Activated gamma-delta T cell treated with Interleukin-2 at 50 U/mL for 16 hours (primary cell): ENCODE measurements around the gene PITPNC1.
A peak's percentile ranks its signal among the peaks of the same experiment; 100 is the strongest.
"Not testable (repeated sequence)": the region's sequence is repeated elsewhere in the genome, so short reads cannot be mapped to it uniquely, and the experiment has no call there.

Experiments
- DNase-seq: peaks from one replicate; pipeline ENCODE4 v3.0.0-alpha.2; 2020

Gene PITPNC1

DNA sequence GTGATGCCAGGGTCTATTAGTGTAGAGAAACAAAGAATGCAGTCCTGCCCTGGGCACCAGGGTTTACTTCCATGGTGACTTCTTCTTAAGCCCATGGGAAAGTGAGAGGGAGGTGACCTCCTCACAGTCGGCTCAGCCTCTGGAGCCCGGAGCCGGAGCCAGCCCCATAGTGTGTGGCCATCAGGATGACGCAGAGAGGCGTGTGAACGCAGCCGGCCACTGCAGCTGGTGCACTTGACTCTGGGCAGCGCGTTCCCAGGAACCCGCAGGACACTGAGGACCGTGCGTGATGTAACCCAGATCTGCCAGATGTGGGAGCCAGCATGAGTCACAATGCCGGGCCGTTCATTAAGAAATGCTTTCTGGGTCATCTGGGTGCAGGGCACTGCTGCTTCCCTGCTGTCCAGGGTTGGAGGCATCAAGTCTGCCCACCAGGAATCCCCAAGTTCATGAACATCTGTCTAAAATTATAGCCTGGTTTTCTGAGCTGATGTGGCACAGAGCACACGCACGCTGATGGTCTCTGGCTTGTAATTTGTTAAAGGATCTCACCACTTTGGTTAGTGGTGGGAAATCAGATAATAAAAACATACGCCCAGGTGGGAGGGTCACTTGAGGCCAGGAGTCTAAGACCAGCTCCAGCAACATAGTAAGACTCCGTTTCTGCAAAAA, 114.1 kb downstream of the PITPNC1 start:
- no peak for DNase-seq

DNA sequence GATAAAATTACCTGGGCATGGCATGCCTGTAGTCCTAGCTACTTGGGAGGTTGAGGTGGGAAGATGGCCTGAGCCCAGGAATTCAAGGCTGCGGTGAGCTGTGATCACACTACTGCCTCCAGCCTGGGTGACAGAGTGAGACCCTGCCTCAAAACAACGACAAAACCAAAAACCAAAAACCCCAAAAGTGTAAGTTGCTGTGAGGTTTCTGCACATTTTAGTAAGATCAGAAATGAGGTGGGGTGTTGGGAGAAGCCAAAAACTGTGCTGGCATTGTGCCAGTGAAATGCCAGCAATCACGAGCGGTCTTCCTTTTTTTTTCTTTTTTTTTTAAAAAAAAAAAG, 114.6 kb downstream of the PITPNC1 start:
- no peak for DNase-seq

DNA sequence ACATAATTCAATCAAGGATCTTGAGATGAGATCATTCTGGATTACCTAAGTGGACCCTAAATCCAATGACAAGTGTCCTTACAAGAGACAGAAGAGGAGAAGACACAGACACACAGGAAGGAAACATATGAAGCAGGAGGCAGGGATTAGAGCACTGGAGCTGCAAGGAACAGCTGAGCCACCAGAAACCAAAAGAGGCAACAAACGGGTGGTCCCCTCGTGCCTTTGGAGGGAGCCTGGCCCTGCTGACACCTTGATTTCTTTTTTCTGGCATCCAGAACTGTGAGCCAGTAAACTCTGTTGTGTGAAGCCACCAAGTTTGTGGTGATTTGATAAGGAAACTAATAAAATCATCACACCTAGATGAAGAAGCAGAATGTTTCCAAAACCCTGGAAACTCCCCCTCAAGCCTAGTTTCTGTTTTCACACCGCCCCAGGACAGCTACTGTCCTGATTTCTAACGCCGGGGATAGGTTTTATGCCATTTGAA, 115.2 kb downstream of the PITPNC1 start:
- DNase-seq, result no peak

DNA sequence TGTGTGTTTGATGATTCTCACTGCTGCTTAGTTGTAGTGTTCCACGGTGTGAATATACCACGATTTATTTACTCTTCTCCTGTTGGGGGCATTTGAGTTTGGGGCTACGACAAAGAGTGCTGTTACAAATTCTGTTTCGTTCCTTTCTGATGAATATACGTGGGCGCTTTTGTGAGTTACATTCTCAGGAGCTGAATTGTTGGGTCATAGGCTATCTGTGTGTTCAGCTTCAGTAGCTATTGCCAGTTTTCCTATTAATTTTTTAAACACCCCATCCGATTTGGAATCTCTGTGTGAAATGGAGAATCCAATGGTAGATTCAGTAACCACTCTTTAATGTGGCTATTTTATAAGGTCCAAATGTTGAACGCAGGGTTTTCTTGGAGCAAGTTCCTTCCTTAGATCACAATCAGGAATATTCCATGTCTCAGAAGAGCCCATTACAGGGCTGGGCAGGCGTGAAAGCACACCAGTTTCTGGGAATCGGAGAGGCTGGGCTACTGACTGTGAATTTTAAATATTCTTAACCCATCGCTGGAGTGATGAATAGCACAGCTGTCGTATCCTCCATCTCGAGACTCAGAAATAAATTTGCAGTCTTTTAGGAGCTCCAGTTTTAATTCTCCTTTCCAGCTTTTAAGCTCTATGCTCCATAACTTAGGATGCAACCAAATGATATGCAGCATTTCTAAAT, 115.9 kb downstream of the PITPNC1 start:
- no peak for DNase-seq

DNA sequence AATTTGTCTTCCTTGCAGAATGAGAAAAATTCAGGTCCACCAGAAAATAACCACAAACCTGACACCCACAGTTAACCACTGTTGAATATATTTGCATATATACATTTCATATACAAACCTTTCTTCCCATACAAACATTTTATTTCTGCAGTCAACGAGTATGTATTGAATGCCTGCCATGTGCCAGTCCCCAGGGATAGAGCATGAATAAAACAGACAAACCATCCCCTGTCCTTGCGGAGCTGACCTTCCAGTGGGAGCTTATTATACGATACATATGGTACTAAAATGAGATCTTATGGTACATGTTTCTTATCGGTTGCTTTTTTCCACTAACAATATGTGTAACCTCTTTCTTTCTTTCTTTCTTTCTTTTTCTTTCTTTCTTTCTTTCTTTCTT, 116.7 kb downstream of the PITPNC1 start:
- DNase-seq, result no peak

DNA sequence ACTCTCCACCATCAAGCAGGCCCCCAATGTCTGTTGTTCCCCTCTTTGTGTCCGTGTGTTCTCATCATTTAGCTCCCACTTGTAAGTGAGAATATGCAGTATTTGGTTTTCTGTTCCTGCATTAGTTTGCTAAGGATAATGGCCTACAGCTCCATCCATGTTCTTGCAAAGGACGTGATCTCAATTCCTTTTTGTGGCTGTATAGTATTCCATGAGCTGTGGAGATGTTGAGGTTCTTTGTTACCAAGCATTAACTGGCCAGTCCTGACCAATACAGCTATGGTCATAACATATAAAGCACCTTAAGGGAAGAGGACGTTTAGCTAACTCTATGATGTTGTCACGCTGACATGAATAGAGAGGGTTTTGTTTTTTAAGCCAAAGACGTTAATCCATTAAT, 118.5 kb downstream of the PITPNC1 start:
- not testable (repeated sequence) for DNase-seq

DNA sequence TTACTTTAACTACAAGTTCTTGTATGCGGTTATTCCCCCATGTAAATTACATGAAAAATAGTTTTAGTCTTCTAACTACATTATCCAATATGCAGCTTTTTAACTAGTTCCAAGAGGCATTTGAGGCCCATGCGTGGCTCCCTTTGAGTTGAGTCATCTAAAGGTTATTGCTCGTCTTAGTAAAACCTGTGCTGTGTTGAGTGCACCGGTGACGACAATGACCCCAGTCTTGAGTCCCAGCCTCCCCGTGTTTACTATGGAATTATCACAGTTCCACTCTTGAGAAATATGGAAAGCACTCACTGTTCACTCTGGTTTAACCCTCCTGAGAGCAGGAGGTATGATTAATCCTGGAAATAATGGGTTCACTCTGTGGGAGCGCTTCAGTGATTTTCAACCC, 119.2 kb downstream of the PITPNC1 start:
- DNase-seq, result no peak

DNA sequence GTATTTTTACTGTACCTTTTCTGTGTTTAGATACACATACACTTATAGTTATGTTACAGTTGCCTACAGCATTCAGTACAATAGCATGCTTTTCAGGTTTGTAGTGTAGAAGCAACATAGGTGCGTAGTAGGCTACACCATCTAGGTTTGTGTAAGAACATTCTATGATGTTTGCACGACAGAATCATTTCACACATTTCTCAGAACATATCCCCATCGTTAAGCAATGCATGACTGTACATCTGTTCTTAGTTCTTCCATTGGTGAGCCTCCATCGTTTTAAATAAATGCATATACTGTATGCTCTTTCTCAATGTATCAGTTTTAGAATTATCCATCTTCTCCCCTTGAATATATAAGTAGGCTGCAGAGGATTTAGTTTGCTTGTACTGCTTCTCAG, 122.6 kb downstream of the PITPNC1 start:
- no peak for DNase-seq

DNA sequence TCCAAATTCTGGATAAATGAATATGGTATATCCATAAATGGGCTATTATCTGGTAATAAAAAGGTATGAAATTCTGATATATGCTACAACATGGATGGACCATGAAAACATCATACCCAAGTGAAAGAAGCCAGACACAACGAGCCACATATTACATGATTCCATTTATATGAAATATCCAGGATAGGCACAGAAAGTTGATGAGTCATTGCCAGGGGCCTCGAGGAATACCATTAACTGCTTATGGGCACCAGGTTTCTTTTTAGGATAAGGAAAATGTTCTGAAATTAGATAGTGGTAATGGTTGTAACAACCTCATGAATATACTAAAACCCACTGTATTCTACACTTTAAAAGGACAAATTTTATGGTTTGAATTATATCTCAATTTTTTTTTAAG, 123.2 kb downstream of the PITPNC1 start:
- no peak for DNase-seq

DNA sequence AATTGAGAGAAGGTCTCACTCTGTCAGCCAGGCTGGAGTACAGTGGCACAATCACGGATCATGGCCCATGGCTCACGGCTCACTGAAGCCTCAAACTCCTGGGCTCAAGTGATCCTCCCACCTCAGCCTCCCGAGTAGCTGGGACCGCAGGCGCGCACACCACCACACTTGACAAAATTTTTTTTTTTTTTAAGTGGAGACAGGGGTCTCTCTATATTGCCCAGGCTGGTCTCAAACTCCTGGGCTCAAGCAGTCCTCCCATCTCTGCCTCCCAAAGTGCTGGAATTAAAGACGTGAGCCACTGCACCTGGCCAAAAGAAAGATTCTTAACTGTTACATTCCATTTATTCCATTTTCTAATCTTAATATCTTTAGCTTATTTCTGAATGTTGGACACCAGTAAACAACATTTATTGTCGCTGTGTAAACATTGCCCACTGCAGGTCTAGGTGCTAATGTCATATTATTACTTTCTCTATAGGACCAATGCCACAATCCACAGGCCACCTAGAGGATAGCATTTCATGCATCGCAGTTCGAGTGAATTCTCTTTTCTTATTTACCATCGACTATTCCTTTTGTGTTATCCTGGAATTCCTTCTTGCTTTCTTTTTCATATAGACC, 123.7 kb downstream of the PITPNC1 start:
- no peak for DNase-seq

DNA sequence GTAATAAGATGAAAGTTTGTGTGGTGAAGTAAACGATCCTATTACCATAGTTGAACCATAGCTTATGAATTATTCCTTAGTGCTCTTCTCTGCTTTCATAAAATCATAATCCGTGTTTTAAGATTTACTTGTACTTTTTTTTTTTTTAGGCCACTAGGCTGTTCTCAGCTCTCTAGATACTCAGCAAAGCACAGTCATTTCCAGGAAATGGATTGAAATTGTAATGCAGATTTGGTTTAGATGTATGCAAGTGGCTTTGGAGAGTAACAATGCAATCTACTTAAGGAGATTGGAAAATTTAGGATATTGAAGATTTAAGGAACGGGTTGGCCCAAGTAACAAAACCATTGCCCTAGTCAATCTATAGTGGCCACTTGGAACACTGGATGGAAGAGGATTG, 125.1 kb downstream of the PITPNC1 start:
- no peak for DNase-seq

DNA sequence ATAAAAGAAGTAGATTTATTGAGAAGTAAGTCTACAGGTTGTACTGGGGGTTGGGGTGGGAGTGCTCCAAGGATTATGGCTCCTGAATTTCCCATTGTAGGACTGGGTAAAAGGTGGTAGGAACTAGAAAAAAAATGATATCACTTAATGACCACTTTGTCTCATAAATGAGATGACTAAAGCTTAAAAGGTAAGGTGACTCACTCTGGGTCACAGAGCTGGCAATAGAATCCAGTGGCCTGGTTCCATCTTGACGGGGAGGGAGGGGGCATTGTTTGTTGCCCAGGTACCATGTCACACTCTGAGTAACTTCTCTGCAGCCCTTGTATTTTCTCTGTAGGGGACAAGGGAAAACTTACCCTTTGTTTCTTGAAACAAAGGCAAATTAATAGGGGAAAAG, 126.1 kb downstream of the PITPNC1 start:
- DNase-seq, result peak; percentile 31

DNA sequence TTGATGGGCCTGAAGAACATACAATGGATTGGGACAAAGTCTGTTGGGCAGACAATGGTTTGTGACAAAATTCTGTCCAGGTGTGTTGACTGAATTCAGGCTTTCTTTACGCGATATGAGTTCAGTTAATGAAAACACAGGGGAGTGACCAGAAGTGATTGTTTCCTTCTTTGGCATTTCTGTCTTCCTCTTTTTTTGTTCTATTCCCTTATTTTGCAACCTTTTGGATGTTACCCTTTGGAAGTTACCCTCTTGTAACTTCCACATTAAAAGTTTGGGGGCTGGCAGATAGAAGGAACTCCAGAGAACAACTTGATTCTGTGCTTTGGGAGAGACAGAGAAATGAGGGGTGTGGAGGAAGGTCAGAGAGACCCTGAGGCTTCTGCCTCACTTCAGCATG, 126.7 kb downstream of the PITPNC1 start:
- DNase-seq, result no peak

DNA sequence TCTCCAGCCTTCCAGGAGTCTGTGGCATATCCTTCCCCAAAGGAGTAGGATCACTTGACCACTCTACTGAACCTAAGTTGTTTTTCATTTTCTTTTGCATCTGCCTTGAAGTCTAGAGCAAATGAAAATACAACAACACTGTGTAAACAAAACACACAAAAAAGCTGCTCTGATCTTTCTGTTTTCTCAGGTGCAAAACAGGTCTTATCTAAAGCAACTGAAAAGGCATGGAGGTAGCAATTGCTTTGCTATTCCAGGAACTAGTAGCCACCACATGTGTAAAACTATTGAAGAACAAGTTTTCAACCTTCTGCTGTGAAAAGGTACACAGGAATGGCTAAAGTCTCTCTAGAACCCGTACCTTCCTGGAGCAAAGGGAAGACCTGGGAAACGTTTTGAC, 127.1 kb downstream of the PITPNC1 start:
- DNase-seq, result no peak

DNA sequence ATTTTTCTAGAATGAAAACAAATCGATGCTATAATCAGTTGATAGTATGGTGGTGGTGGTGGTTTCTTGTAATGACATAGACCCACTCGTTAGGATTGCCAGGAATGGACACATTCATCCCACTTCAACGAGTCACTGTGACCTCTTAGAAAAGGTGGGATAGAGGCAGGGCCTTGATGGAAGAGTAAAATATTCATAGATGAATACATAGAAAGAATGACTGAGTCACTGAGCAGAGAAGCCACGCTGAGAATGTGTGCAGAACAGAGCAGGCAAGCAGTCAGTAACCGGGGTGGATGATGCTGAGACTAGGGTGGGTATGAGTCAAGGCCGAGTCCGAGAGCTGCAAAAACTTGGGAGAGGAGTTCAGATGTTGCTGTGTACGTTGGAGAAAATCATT, 129.9 kb downstream of the PITPNC1 start:
- DNase-seq, result no peak

DNA sequence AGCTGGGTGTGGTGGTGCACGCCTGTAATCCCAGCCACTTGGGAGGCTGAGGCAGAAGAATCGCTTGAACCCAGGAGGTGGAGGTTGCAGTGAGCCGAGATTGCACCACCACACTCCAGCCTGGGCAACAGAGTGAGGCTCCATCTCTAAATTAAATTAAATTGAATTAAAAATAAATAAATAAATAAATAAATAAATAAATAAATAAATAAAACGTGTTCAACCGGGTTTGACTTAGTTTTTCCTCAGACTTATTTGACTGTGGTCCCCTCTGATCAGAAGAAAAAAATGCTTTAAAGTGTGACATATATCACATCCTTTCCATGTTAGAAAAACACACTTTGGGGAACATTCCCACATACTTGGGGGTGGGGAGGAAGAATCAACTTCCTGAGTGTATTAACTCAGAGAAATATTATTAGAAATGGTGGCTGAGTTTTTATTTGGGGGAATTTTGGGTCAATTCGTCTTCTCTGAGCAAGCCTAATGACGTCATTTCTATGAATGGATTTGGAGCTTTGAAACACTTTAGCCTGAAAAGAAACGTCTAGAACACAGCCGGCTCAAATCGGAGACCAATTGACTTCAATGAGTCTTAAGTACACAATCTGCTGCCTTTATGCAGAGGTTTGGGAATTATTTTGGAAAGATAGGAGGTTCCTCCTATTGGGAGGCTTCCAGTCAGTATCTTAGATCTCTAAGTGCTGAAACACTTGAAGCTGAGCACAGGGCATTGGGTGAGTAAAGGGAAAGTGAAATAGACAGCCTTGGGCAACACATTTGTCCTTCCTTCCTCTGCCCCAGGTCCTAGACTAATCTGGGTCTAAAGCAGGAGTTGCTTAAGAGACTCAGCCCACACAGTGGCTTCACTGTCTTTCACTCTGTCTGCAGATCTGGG, 132.6 kb downstream of the PITPNC1 start:
- DNase-seq, result no peak

DNA sequence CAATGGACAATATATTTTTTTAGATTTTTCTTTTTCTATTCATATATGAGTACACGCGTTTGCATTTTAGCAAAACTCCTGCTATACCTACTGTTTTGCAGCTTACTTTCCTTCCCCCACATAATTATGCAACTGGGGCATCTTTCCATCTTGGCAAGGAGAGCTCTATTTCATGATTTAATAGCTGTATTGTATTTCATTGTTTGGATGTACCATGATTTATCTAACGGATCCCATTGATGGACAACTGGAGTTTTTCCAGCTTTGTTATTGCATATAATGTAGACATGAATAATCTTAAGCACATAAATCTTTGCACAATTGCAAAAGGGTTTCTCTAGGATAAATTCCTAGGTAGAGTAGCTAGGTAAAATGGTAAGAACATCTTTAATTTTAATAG, 133.9 kb downstream of the PITPNC1 start:
- DNase-seq, result no peak

DNA sequence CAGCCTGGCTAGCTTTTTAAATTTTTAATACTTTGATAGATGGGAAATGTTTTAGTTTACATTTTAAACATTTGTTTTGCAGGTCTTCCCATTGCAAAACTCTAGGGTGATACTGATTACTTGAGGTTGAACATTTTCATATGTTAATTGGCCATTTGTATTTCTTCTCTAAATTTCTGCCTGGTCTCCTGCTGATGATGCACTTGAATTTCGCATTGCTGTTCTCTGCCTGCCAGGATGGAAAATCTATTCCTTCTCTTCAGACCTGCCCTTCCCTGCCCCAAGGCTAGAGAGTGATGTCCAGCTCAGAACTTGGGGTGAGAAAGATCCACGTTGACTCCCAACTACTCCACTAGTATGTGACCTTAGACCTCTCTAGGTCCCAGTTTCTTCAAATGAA, 134.7 kb downstream of the PITPNC1 start:
- no peak for DNase-seq

DNA sequence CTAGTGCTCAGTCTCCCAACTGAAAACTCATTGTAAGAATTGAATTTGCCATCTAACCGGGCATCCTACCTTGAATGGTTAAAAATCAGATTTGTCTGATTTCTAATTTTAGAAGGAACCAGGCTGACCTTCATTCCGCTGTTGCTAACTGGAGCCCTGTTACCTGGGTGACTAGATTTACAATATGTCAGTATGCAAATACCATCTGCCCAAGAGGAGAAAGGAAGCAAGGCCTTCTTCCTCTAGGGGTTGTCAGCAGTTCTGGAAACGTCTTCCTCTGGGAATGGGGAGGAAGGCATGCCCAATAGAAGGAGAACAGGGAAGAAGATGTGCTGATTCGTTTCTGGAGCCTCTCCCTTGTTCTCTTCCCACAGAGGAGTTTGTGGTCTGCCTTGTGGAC, 137.9 kb downstream of the PITPNC1 start:
- no peak for DNase-seq

DNA sequence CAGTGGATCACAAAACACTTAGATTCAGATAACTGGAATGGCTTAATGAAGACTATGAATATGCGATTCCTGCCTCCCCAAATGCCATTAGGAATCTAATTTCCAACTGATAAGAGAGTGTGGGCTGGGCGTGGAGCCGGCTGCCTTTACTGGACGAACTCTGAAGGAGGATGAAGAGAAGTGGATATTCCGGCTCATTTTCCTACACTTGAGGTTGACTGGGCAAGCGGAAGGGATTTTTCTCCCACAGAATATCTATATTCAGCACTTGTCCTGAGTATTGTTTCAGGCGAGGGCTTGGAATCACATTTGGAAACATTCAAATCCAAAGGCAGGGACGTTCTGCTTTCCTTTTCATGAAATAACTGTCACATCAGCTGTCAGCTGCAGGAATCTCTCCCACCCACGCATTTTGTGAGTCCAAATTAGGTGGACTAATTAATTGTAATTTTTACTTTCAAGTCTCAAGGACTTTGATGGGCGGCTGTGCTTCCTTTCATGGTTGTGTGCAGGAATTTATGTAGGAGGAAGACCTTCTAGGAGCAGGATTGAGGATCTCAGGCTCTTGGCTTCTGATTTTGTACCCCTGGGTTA, 138.5 kb downstream of the PITPNC1 start:
- no peak for DNase-seq

DNA sequence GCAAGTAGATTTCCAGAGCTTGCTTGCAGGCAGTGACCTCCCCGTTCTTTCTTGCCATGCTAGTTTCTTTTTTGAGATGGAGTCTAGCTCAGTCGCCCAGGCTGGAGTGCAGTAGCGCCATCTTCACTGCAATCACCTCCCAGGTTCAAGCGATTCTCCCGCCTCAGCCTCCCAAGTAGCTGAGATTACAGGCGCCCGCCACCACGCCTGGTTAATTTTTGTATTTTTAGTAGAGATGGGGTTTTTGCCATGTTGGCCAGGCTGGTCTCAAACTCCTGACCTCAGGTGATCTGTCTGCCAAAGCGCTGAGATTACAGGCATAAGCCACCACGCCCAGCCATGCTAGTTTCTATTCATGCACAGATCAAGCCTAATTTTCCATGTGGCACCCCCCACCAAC, 139.5 kb downstream of the PITPNC1 start:
- DNase-seq, result not testable (repeated sequence)

DNA sequence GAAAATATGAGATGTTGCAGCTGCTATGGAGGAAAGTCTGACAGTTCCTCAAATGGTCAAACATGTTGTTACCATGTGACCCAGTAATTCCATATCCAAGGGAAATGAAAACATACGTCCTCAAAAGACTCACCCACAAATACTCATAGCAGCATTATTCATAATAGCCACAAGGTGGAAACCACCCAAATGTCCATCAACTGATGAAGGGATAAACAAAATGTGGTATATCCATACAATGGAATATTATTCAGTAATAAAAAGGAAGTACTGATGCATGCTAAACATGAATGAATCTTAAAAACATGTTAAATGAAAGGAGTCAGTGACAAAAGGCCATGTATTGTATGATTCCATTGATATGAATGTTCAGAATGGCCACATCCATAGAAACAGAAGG, 140.2 kb downstream of the PITPNC1 start:
- DNase-seq, result no peak

DNA sequence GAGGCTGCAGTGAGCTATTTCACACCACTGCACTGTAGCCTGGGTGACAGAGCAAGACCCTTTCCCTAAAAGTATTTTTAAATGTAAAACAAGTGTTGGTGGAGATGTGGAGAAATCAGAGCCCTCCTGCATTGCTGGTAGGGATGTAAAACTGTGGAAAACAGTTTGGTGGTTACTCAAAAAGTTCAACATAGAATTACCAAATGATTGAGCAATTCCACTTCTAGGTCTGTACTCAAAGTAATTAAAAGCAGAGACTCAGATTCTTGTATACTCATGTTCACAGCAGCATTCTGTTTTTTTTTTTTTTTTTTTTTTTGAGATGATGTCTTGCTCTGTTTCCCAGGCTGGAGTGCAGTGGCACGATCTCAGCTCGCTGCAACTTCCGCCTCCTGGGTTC, 141.8 kb downstream of the PITPNC1 start:
- DNase-seq, result no peak
